MM.1S (cell line): ENCODE data around the gene CHRNE.

Source experiments
- CTCF ChIP-seq: fragments of 300-600 bp; sonication (generic); IDR thresholded peaks from 2 replicates; pipeline ENCODE4 v1.5.1; 2016; ENCODE audit warnings: antibody characterized with exemption, low read length, mixed read lengths
- EZH2 ChIP-seq: fragments of 300-600 bp; sonication (generic); optimal IDR thresholded peaks from 2 replicates; pipeline ENCODE3; 2017; ENCODE audit warnings: low read depth, mild to moderate bottlenecking, antibody characterized with exemption, low read length, mixed read lengths
- EZH2phosphoT487 ChIP-seq: fragments of 300-600 bp; sonication (generic); IDR thresholded peaks from 2 replicates; pipeline ENCODE4 v1.6.1; 2018; ENCODE audit warnings: antibody characterized with exemption, low read length

- TF ChIP-seq CTCF (no peak), EZH2 (no peak), EZH2phosphoT487 (no peak)
Observed at GRCh38 chr17:4950746-4951204, 47.9 kb upstream of the CHRNE start, which contains the start of gene ENO3.
